ENCODE results near the gene IQSEC3.

Gene IQSEC3

GRCh38 chr12:78981-79380, 12.4 kb downstream of the IQSEC3 start:
- no peak for DNase-seq (ENCODE audit: low read depth in 2 of 2)

- DNase-seq (ENCODE audit: low read depth in 2 of 2) = no peak
These were observed 14.2 kb downstream of the IQSEC3 start for GRCh38 chr12:80681-81190.

GRCh38 chr12:82740-83139, 16.2 kb downstream of the IQSEC3 start:
- DNase-seq (ENCODE audit: low read depth in 2 of 2) = no peak

- DNase-seq (ENCODE audit: low read depth in 2 of 2) = no peak
These were observed 17.5 kb downstream of the IQSEC3 start for GRCh38 chr12:84056-84455.

- DNase-seq (ENCODE audit: low read depth in 2 of 2) = no peak
These were observed 18.7 kb downstream of the IQSEC3 start for GRCh38 chr12:85191-85666.

GRCh38 chr12:87315-87714, 20.7 kb downstream of the IQSEC3 start:
- DNase-seq (ENCODE audit: low read depth in 2 of 2) = no peak

GRCh38 chr12:87856-88255, 21.3 kb downstream of the IQSEC3 start:
- no peak for DNase-seq (ENCODE audit: low read depth in 2 of 2)

- no peak for DNase-seq (ENCODE audit: low read depth in 2 of 2)
These were observed 23.1 kb downstream of the IQSEC3 start for GRCh38 chr12:89653-90052.

GRCh38 chr12:91213-91612, 24.6 kb downstream of the IQSEC3 start:
- DNase-seq (ENCODE audit: low read depth in 2 of 2) = no peak

GRCh38 chr12:93266-94005, 26.9 kb downstream of the IQSEC3 start:
- no peak for DNase-seq (ENCODE audit: low read depth in 2 of 2)

GRCh38 chr12:96543-96942, 30.0 kb downstream of the IQSEC3 start:
- no peak for DNase-seq (ENCODE audit: low read depth in 2 of 2)

GRCh38 chr12:98924-99352, 32.4 kb downstream of the IQSEC3 start:
- DNase-seq (ENCODE audit: low read depth in 2 of 2) = no peak

- no peak for DNase-seq (ENCODE audit: low read depth in 2 of 2)
These were observed 33.0 kb downstream of the IQSEC3 start for GRCh38 chr12:99605-100004.

- no peak for DNase-seq (ENCODE audit: low read depth in 2 of 2)
These were observed 35.7 kb downstream of the IQSEC3 start for GRCh38 chr12:101969-102878.

GRCh38 chr12:102879-103168, 36.3 kb downstream of the IQSEC3 start:
- DNase-seq (ENCODE audit: low read depth in 2 of 2) = no peak

- no peak for DNase-seq (ENCODE audit: low read depth in 2 of 2)
These were observed 36.8 kb downstream of the IQSEC3 start for GRCh38 chr12:103169-103981.

- DNase-seq (ENCODE audit: low read depth in 2 of 2) = no peak
These were observed 38.0 kb downstream of the IQSEC3 start for GRCh38 chr12:104551-105081.

GRCh38 chr12:105696-106095, 39.1 kb downstream of the IQSEC3 start:
- no peak for DNase-seq (ENCODE audit: low read depth in 2 of 2)

GRCh38 chr12:106118-106591, 39.6 kb downstream of the IQSEC3 start:
- DNase-seq (ENCODE audit: low read depth in 2 of 2) = no peak

- no peak for DNase-seq (ENCODE audit: low read depth in 2 of 2)
These were observed 42.0 kb downstream of the IQSEC3 start for GRCh38 chr12:108594-108993.

- DNase-seq (ENCODE audit: low read depth in 2 of 2) = no peak
These were observed 42.9 kb downstream of the IQSEC3 start for GRCh38 chr12:109446-109845.

GRCh38 chr12:109872-110271, 43.3 kb downstream of the IQSEC3 start:
- DNase-seq (ENCODE audit: low read depth in 2 of 2) = no peak
